IMR-90 (cell line): ENCODE data around the gene CEP20. TPM values are rescaled to one million over a fixed set of nuclear protein-coding genes. Genes with fewer than 3 reads are reported as not detected.

Source experiments
- ATAC-seq: fragments of 200-7000 bp; cut with Tn5 transposase; 2 replicates; pipeline ENCODE4 v1.9.1; 2020; ENCODE audit warnings: low read depth, mild to moderate bottlenecking, moderate library complexity
- BruUV-seq: library from RNA; stranded (reverse); fragments of 400-500 nt; replicated peaks from 2 replicates; lab custom pipeline; 2021; lab: Mats Ljungman, UMichigan
- CTCF ChIA-PET: fragments of 300-600 bp; formaldehyde crosslinking; extraction: SDS; loops from one replicate; lab custom pipeline; 2021; ENCODE audit warnings: antibody characterized with exemption; lab: Yijun Ruan, JAX
- POLR2A ChIA-PET: fragments of 300-600 bp; sonication (Branson Sonifier 250); formaldehyde crosslinking; loops from one replicate; lab custom pipeline; 2022; ENCODE audit warnings: antibody characterized with exemption; ENCODE audit not compliant: unreplicated experiment; lab: Charles Lee
- DNase-seq: peaks from one replicate; pipeline ENCODE4 v3.0.0; 2013
- H2AFZ ChIP-seq: replicated peaks from 2 replicates; pipeline ENCODE3; 2013; ENCODE audit warnings: low read length, mild to moderate bottlenecking; ENCODE audit not compliant: poor library complexity
- H2AK5ac ChIP-seq: 2 replicates; pipeline ENCODE4 v1.6.1; 2013; ENCODE audit warnings: low read depth, low read length, inconsistent platforms
- H2AK9ac ChIP-seq: replicated peaks from 2 replicates; pipeline ENCODE3; 2013; ENCODE audit warnings: mild to moderate bottlenecking, low read depth, low read length, moderate library complexity; ENCODE audit not compliant: poor library complexity
- H2BK120ac ChIP-seq: 2 replicates; pipeline ENCODE4 v1.6.1; 2013; ENCODE audit warnings: low read depth, low read length, inconsistent platforms
- H2BK15ac ChIP-seq: 3 replicates; pipeline ENCODE4 v1.6.1; 2013; ENCODE audit warnings: low read depth, low read length, inconsistent platforms
- H2BK20ac ChIP-seq: 2 replicates; pipeline ENCODE4 v1.6.1; 2013; ENCODE audit warnings: low read depth, mild to moderate bottlenecking, inconsistent platforms, low read length, moderate library complexity
- H2BK5ac ChIP-seq: 2 replicates; pipeline ENCODE4 v1.6.1; 2013; ENCODE audit warnings: mild to moderate bottlenecking, low read depth, low read length, inconsistent platforms; ENCODE audit not compliant: poor library complexity, severe bottlenecking
- H3K14ac ChIP-seq: replicated peaks from 2 replicates; pipeline ENCODE4 v1.6.1; 2013; ENCODE audit warnings: low read depth, low read length, inconsistent platforms
- H3K18ac ChIP-seq: 2 replicates; pipeline ENCODE4 v1.6.1; 2013; ENCODE audit warnings: low read depth, low read length, control low read depth
- H3K23ac ChIP-seq: 2 replicates; pipeline ENCODE4 v1.6.1; 2013; ENCODE audit warnings: low read depth, low read length, inconsistent platforms
- H3K27ac ChIP-seq: 2 replicates; pipeline ENCODE4 v1.5.1; 2013; ENCODE audit warnings: mild to moderate bottlenecking, control low read depth, low read length; ENCODE audit not compliant: insufficient read depth
- H3K27me3 ChIP-seq: 2 replicates; pipeline ENCODE4 v1.6.1; 2013; ENCODE audit warnings: low read length; ENCODE audit not compliant: control insufficient read depth, insufficient read depth
- H3K36me3 ChIP-seq: 2 replicates; pipeline ENCODE4 v1.6.1; 2013; ENCODE audit warnings: low read length, mixed read lengths; ENCODE audit not compliant: control insufficient read depth, insufficient read depth
- H3K4ac ChIP-seq: 2 replicates; pipeline ENCODE4 v1.6.1; 2013; ENCODE audit warnings: low read depth, low read length, inconsistent platforms
- H3K4me1 ChIP-seq: 2 replicates; pipeline ENCODE4 v1.6.1; 2013; ENCODE audit warnings: low read length, mixed read lengths; ENCODE audit not compliant: control insufficient read depth, insufficient read depth
- H3K4me2 ChIP-seq: 2 replicates; pipeline ENCODE4 v1.6.1; 2013; ENCODE audit warnings: low read depth, mild to moderate bottlenecking, control low read depth, low read length, moderate library complexity
- H3K4me3 ChIP-seq: 2 replicates; pipeline ENCODE4 v1.5.1; 2013; ENCODE audit warnings: low read depth, mild to moderate bottlenecking, control low read depth, low read length, moderate library complexity; ENCODE audit not compliant: insufficient read depth
- H3K56ac ChIP-seq: 2 replicates; pipeline ENCODE4 v1.6.1; 2013; ENCODE audit warnings: low read length, inconsistent platforms; ENCODE audit not compliant: insufficient read depth; ENCODE audit errors: extremely low read depth
- H3K79me1 ChIP-seq, 2 experiments: 2 replicates each; pipeline ENCODE4 v1.6.1; 2013; ENCODE audit warnings: low read length in 2 of 2, inconsistent platforms in 1 of 2, low read depth in 1 of 2
- H3K9ac ChIP-seq: 2 replicates; pipeline ENCODE4 v1.6.1; 2013; ENCODE audit warnings: low read depth, low read length, control low read depth
- H3K9me1 ChIP-seq: 2 replicates; pipeline ENCODE4 v1.6.1; 2013; ENCODE audit warnings: low read length, inconsistent platforms; ENCODE audit not compliant: insufficient read depth
- H3K9me3 ChIP-seq: 2 replicates; pipeline ENCODE4 v1.6.1; 2013; ENCODE audit warnings: low read length; ENCODE audit not compliant: control insufficient read depth, insufficient read depth
- H4K20me1 ChIP-seq: 2 replicates; pipeline ENCODE4 v1.6.1; 2013; ENCODE audit warnings: low read length, inconsistent platforms; ENCODE audit not compliant: insufficient read depth
- H4K5ac ChIP-seq: 2 replicates; pipeline ENCODE4 v1.6.1; 2013; ENCODE audit warnings: mild to moderate bottlenecking, low read depth, low read length, control low read depth
- H4K8ac ChIP-seq, 2 experiments: 2 replicates each; pipeline ENCODE4 v1.6.1; 2013; ENCODE audit warnings: low read depth in 2 of 2, low read length in 2 of 2, control low read depth in 1 of 2, inconsistent platforms in 1 of 2
- H4K91ac ChIP-seq: 2 replicates; pipeline ENCODE4 v1.6.1; 2013; ENCODE audit warnings: low read depth, low read length, inconsistent platforms; ENCODE audit not compliant: insufficient read depth
- CEBPB ChIP-seq: IDR thresholded peaks from 2 replicates; pipeline ENCODE4 v1.6.1; 2012; ENCODE audit warnings: low read depth, low read length, improper control_type of control experiment
- WGBS, 2 experiments: methylation state at CpG; one replicate each; pipeline versions ENCODE4 v1.1.5 to v1.1.7; 2013; ENCODE audit warnings: missing lambda C conversion rate in 2 of 2; ENCODE audit not compliant: insufficient read length in 1 of 2; ENCODE audit errors: extremely low coverage in 2 of 2; 5-methylcytosine and 5-hydroxymethylcytosine counted together
- dilution Hi-C: fragments of 300-500 bp; cut with HindIII; formaldehyde crosslinking; loops from one replicate; pipeline ENCODE4 v1.14.3; 2018; ENCODE audit warnings: low sequenced_read_pairs; ENCODE audit not compliant: unreplicated experiment
- in situ Hi-C: fragments of 300-500 bp; cut with MboI; formaldehyde crosslinking; loops from 3 replicates; pipeline ENCODE4 v1.14.3; 2019; ENCODE audit warnings: low sequenced_read_pairs, inconsistent platforms, mixed read lengths
- intact Hi-C: fragments of 100-400 bp; cut with micrococcal nuclease; formaldehyde crosslinking; loops from 2 replicates; pipeline ENCODE4 v1.10.0; 2022
- polyA plus RNA-seq, 3 experiments: library from polyadenylated mRNA; depleted of rRNA; stranded (reverse); fragments of >200 nt; gene quantifications; 2 replicates each; pipeline ENCODE4 v1.2.3, GENCODE V29; 2012; ENCODE audit warnings: low replicate concordance in 1 of 3
- total RNA-seq: library from RNA; depleted of rRNA; stranded (reverse); fragments of >200 nt; gene quantifications from 2 replicates; pipeline ENCODE4 v1.2.3, GENCODE V29; 2012
- TF ChIP-seq, protein P1 (sequence below): fragments of 150-350 bp; IDR thresholded peaks from 2 replicates; pipeline ENCODE4 v1.6.1; 2017; ENCODE audit warnings: mild to moderate bottlenecking, antibody characterized with exemption, low read length, low read depth

The CEP20 gene
- total and polyA plus RNA-seq, 2 of the 4 experiments (the other 2 are of a cell fraction), result 28.8 to 40.1 TPM

DNA sequence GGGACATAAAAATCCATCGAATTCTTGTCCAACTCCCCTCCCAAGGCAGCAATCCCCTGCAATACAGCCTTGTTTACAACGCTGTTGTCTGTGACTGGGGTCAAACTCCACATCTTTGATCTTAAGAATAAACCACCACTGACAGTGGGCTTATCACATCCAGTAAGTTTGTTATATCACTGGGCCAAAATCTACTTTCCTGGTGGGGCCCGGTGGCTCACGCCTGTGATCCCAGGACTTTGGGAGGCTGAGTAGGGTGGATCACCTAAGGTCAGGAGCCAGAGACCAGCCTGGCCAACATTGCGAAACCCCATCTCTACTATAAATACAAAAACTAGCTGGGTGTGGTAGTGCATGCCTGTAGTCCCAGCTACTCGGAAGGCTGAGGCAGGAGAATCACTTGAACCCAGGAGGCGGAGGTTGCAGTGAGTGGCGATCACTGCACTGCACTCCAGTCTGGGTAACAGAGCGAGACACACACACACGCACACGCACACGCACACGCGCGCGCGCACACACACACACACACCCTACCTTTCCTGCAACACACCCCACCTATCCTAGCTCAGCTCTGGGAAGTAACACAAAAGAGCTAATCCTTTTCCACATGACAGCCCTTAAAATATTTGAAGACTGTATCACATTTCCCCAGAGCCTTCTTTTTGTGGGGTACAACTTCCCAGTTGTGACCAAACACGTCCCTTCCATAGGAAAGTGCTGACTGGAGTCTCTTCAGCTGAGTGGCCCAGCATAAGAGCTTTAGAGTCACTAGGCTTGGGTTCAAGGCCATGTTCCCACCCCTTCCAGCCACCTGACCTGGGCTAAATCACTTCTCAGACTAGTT lies 40.1 kb upstream of the CEP20 start:
- Histone ChIP-seq H4K20me1 (no peaks in the 10 kb centered on the region), H3K18ac (no peak overlapping the region), H2AK5ac (peak overlapping the region; percentile 69; the same call in 1 of the 2 replicates), H3K4ac (no peak overlapping the region), H3K27ac (no peak overlapping the region), H3K4me3 (no peak overlapping the region), H3K14ac (peak overlapping the region; percentile 66; the same call in 1 of the 2 replicates), H2AK9ac (no peak overlapping the region), H3K56ac (no peak overlapping the region), H2BK120ac (no peak overlapping the region), H3K4me1 (no peaks in the 10 kb centered on the region; the same call in 1 of the 2 replicates), H3K9ac (no peak overlapping the region), H2AFZ (peak overlapping the region; percentile 43), H3K4me2 (no peak overlapping the region), H3K27me3 (no peaks in the 10 kb centered on the region), H2BK5ac (no peak overlapping the region), H3K36me3 (no peaks in the 10 kb centered on the region), H3K79me1 (no peaks in the 10 kb centered on the region), H3K9me3 (no peaks in the 10 kb centered on the region), H4K8ac (no peak overlapping the region), H4K91ac (no peak overlapping the region), H3K23ac (no peak overlapping the region), H2BK20ac (no peak overlapping the region), H2BK15ac (no peak overlapping the region), H4K5ac (no peak overlapping the region), H3K9me1 (no peaks in the 10 kb centered on the region)
- DNase-seq, result no peak
- 0 out of 2 replicates have a peak, but pooled peaks have one; percentile 46 for TF ChIP-seq CEBPB
- TF ChIP-seq, protein P1, sequence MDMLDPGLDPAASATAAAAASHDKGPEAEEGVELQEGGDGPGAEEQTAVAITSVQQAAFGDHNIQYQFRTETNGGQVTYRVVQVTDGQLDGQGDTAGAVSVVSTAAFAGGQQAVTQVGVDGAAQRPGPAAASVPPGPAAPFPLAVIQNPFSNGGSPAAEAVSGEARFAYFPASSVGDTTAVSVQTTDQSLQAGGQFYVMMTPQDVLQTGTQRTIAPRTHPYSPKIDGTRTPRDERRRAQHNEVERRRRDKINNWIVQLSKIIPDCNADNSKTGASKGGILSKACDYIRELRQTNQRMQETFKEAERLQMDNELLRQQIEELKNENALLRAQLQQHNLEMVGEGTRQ, result no peak
- peak; percentile 37 for ATAC-seq
- WGBS, 2 experiments, result 95% methylated on average over 8 of the region's 18 CpGs; no CpG with 5 or more reads in 1 of the 2 experiments
- BruUV-seq, result no TSS peak
- in situ Hi-C loops, result no loop called here
- dilution Hi-C loops, result no loop called here
- ChIA-PET CTCF (no interaction called here), POLR2A (no interaction called here)
- intact Hi-C loops, result no loop called here
